ENCODE results near the gene PHLDB2.

DNA sequence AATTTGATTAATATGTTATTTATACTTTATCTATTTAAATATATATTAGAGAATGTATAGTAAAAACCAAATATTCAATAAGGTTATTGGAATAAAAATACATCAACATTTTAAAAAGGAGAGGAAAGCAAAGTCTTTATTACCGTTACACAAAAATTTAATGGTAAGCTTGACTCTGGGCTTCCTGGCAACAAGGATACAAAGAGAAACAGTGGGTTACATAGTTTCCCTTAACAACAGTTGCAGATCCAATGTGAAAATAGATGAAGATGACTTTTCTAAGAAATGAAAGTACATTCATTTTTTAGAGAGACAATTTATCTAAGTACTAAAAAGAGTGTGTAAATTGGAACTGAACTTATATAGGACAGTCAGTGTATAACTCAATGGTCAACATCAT lies 6.0 kb upstream of the PHLDB2 start:
- TF ChIP-seq, protein P1, sequence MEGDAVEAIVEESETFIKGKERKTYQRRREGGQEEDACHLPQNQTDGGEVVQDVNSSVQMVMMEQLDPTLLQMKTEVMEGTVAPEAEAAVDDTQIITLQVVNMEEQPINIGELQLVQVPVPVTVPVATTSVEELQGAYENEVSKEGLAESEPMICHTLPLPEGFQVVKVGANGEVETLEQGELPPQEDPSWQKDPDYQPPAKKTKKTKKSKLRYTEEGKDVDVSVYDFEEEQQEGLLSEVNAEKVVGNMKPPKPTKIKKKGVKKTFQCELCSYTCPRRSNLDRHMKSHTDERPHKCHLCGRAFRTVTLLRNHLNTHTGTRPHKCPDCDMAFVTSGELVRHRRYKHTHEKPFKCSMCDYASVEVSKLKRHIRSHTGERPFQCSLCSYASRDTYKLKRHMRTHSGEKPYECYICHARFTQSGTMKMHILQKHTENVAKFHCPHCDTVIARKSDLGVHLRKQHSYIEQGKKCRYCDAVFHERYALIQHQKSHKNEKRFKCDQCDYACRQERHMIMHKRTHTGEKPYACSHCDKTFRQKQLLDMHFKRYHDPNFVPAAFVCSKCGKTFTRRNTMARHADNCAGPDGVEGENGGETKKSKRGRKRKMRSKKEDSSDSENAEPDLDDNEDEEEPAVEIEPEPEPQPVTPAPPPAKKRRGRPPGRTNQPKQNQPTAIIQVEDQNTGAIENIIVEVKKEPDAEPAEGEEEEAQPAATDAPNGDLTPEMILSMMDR (IDR thresholded peaks at IDR 0.05; ENCODE audit: low read depth, low read length): no peak
- TF ChIP-seq POLR2A (IDR thresholded peaks at IDR 0.05; ENCODE audit: extremely low read depth, insufficient read length): no peak
- TF ChIP-seq, protein P2, sequence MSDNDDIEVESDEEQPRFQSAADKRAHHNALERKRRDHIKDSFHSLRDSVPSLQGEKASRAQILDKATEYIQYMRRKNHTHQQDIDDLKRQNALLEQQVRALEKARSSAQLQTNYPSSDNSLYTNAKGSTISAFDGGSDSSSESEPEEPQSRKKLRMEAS (IDR thresholded peaks at IDR 0.05; ENCODE audit: low read depth, low read length): no peak

Data from NB4 (cell line).